GM12878 (cell line): ENCODE data around the gene TYW5. TPM values are rescaled to one million over a fixed set of nuclear protein-coding genes. Genes with fewer than 3 reads are reported as not detected.

Experiments used
- ATAC-seq: fragments of 200-7000 bp; cut with Tn5 transposase; 3 replicates; pipeline ENCODE4 v1.9.1; 2020; ENCODE audit warnings: mild to moderate bottlenecking, moderate library complexity
- BruUV-seq: library from RNA; stranded (reverse); fragments of 400-500 nt; replicated peaks from 2 replicates; lab custom pipeline; 2021; lab: Mats Ljungman, UMichigan
- CTCF ChIA-PET: fragments of 300-600 bp; sonication (Branson Sonifier 250); formaldehyde crosslinking; extraction: SDS; loops from one replicate; lab custom pipeline; 2021; ENCODE audit warnings: inconsistent platforms; lab: Yijun Ruan, JAX
- POLR2A ChIA-PET: fragments of 350-600 bp; formaldehyde crosslinking; extraction: SDS; loops from one replicate; lab custom pipeline; 2021; ENCODE audit warnings: inconsistent platforms; lab: Charles Lee
- RAD21 ChIA-PET: fragments of 300-600 bp; sonication (Branson Sonifier 250); formaldehyde crosslinking; loops from one replicate; lab custom pipeline; 2023; ENCODE audit warnings: antibody characterized with exemption; ENCODE audit not compliant: unreplicated experiment; lab: Charles Lee
- SMC1A ChIA-PET: fragments of 300-600 bp; sonication (Branson Sonifier 250); formaldehyde crosslinking; loops from one replicate; lab custom pipeline; 2023; ENCODE audit not compliant: unreplicated experiment, uncharacterized antibody; lab: Charles Lee
- DNase-seq: peaks from one replicate; pipeline ENCODE4 v3.0.0-alpha.2; 2011; ENCODE audit warnings: low read depth, low spot score
- FAIRE-seq: peaks from 3 replicates; lab custom pipeline; 2011; peaks lifted over from hg19 to GRCh38; lab: Jason Lieb, UNC
- H2AFZ ChIP-seq: 2 replicates; pipeline ENCODE4 v1.6.0; 2011; ENCODE audit warnings: low read depth, low read length, control low read depth; ENCODE audit not compliant: control insufficient read depth
- H3K27ac ChIP-seq: 2 replicates; pipeline ENCODE4 v1.5.1; 2011; ENCODE audit warnings: control low read depth; ENCODE audit not compliant: control insufficient read depth, insufficient read depth
- H3K27me3 ChIP-seq, 2 experiments: replicated peaks in 1 of 2; 2 replicates each; pipeline versions ENCODE4 v1.6.0 to v1.6.1; 2011; ENCODE audit warnings: low read length in 1 of 2; ENCODE audit not compliant: control insufficient read depth in 2 of 2, insufficient read depth in 2 of 2
- H3K36me3 ChIP-seq, 2 experiments: 2 replicates each; pipeline ENCODE4 v1.5.1; 2011; ENCODE audit warnings: low read length in 1 of 2; ENCODE audit not compliant: control insufficient read depth in 2 of 2, insufficient read depth in 2 of 2
- H3K4me1 ChIP-seq: 2 replicates; pipeline ENCODE4 v1.6.1; 2011; ENCODE audit warnings: mild to moderate bottlenecking, low read length, moderate library complexity, mixed read lengths; ENCODE audit not compliant: control insufficient read depth, insufficient read depth
- H3K4me2 ChIP-seq: 2 replicates; pipeline ENCODE4 v1.6.0; 2011; ENCODE audit warnings: control low read depth; ENCODE audit not compliant: control insufficient read depth, insufficient read depth
- H3K4me3 ChIP-seq: fragments of 200-600 bp; sonication (generic); 2 replicates; pipeline ENCODE4 v1.5.1; 2016
- H3K79me2 ChIP-seq: 2 replicates; pipeline ENCODE4 v1.6.0; 2011; ENCODE audit warnings: low read length; ENCODE audit not compliant: control insufficient read depth, insufficient read depth
- H3K9ac ChIP-seq: 2 replicates; pipeline ENCODE4 v1.8.0; 2011; ENCODE audit warnings: low read length, control low read depth, mixed read lengths; ENCODE audit not compliant: control insufficient read depth, insufficient read depth
- H3K9me3 ChIP-seq: replicated peaks from 3 replicates; pipeline ENCODE4 v1.5.1; 2011; ENCODE audit warnings: mild to moderate bottlenecking, low read length; ENCODE audit not compliant: control insufficient read depth, insufficient read depth
- H4K20me1 ChIP-seq: 2 replicates; pipeline ENCODE4 v1.6.0; 2011; ENCODE audit not compliant: control insufficient read depth, insufficient read depth
- CBX3 ChIP-seq: fragments of 200-600 bp; sonication (generic); IDR thresholded peaks from 2 replicates; pipeline ENCODE4 v1.6.1; 2016; ENCODE audit warnings: low read depth, borderline replicate concordance
- CBX5 ChIP-seq: sonication (generic); IDR thresholded peaks from 2 replicates; pipeline ENCODE4 v1.6.1; 2016; ENCODE audit warnings: low read depth, moderate library complexity, mild to moderate bottlenecking, inconsistent platforms
- CEBPB ChIP-seq, 2 experiments: fragments of 150-350 bp in 1 of 2; IDR thresholded peaks; 2 replicates each; pipeline ENCODE4 v1.6.1; 2012 to 2014; ENCODE audit warnings: low read depth in 2 of 2, low read length in 2 of 2, borderline replicate concordance in 1 of 2, inconsistent platforms in 1 of 2
- WGBS: methylation state at CpG from one replicate; pipeline ENCODE4 v1.1.6; 2016; ENCODE audit warnings: low lambda C conversion rate; ENCODE audit not compliant: insufficient replicate concordance, insufficient coverage; ENCODE audit errors: missing lambda C conversion rate; 5-methylcytosine and 5-hydroxymethylcytosine counted together
- in situ Hi-C: fragments of 300-500 bp; cut with MboI; formaldehyde crosslinking; loops from 9 replicates; pipeline ENCODE4 v1.14.3; 2018; ENCODE audit warnings: mixed read lengths
- intact Hi-C: fragments of 100-400 bp; cut with micrococcal nuclease; formaldehyde crosslinking; loops from one replicate; pipeline ENCODE4 v1.14.2; 2022; ENCODE audit not compliant: unreplicated experiment
- polyA plus RNA-seq, 11 experiments: library from polyadenylated mRNA; depleted of rRNA in 4 of 11; unstranded in 6 of 11; stranded (reverse) in 5 of 11; fragments of >200 nt; fragmentation: Nextera tagmentation in 4 of 11; fragmentation: Illumina TruSeq in 1 of 11; extraction: Ambion mirVana in 4 of 11; extraction: Trizol in 1 of 11; gene quantifications; 1 replicate in 1 of 11; 2 replicates in 10 of 11; pipeline versions ENCODE4 v1.2.1 to v1.2.3, GENCODE V29; 2011 to 2016; ENCODE audit warnings: inconsistent platforms in 2 of 11, missing spikeins in 2 of 11, low read depth in 1 of 11
- total RNA-seq, 4 experiments: library from RNA; depleted of rRNA in 3 of 4; stranded (reverse); fragments of >200 nt in 3 of 4; fragmentation: Illumina TruSeq in 1 of 4; extraction: Trizol in 1 of 4; gene quantifications; 2 replicates each; pipeline versions ENCODE4 v1.2.1 to v1.2.3, GENCODE V29; 2013 to 2021
- TF ChIP-seq, protein P1 (sequence below): fragments of 450-650 bp; conservative IDR thresholded peaks from 2 replicates; pipeline ENCODE4 v1.6.1; 2017; ENCODE audit warnings: mild to moderate bottlenecking, moderate library complexity
- TF ChIP-seq, protein P2 (sequence below): fragments of 450-650 bp; formaldehyde crosslinking; IDR thresholded peaks from 2 replicates; pipeline ENCODE4 v1.4.0; 2020; ENCODE audit warnings: mild to moderate bottlenecking, moderate library complexity
- TF ChIP-seq, protein P3 (sequence below): fragments of 150-350 bp; IDR thresholded peaks from 2 replicates; pipeline ENCODE4 v1.6.1; 2016; ENCODE audit warnings: low read depth, low read length
- TF ChIP-seq, protein P4 (sequence below): fragments of 150-350 bp; IDR thresholded peaks from 2 replicates; pipeline ENCODE4 v1.6.1; 2014; ENCODE audit warnings: mild to moderate bottlenecking, low read depth, low read length
- TF ChIP-seq, protein P5 (sequence below): IDR thresholded peaks from 2 replicates; pipeline ENCODE4 v1.6.1; 2012; ENCODE audit warnings: low read depth, low read length, improper control_type of control experiment

TYW5 gene
- total and polyA plus RNA-seq, 10 of the 15 experiments (the other 5 are each of a cell fraction or from before 2014, with no cell fraction given), result 4.6 to 11.8 (median 7.4) TPM

DNA sequence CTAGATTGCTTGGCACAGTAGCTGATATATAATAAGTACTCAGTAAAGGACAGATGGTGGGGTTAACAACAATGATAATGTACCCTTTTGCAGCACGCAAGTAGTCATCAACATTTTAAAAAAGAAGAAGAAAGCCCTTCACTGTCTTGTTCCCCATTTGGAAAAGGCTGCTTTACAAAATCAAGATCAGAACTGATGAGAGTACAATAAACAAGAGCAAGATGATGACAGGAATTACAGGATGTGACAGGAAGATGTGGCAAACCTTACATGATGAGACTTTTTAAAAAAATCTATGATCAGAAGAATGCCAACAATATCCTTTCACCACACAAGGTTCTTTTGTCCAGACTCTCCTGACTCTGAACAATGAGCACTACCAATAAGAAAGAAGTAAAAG, 9.1 kb downstream of the TYW5 start (continued):
- TF ChIP-seq, protein P1, sequence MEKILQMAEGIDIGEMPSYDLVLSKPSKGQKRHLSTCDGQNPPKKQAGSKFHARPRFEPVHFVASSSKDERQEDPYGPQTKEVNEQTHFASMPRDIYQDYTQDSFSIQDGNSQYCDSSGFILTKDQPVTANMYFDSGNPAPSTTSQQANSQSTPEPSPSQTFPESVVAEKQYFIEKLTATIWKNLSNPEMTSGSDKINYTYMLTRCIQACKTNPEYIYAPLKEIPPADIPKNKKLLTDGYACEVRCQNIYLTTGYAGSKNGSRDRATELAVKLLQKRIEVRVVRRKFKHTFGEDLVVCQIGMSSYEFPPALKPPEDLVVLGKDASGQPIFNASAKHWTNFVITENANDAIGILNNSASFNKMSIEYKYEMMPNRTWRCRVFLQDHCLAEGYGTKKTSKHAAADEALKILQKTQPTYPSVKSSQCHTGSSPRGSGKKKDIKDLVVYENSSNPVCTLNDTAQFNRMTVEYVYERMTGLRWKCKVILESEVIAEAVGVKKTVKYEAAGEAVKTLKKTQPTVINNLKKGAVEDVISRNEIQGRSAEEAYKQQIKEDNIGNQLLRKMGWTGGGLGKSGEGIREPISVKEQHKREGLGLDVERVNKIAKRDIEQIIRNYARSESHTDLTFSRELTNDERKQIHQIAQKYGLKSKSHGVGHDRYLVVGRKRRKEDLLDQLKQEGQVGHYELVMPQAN, result no peak
- TF ChIP-seq, protein P2, sequence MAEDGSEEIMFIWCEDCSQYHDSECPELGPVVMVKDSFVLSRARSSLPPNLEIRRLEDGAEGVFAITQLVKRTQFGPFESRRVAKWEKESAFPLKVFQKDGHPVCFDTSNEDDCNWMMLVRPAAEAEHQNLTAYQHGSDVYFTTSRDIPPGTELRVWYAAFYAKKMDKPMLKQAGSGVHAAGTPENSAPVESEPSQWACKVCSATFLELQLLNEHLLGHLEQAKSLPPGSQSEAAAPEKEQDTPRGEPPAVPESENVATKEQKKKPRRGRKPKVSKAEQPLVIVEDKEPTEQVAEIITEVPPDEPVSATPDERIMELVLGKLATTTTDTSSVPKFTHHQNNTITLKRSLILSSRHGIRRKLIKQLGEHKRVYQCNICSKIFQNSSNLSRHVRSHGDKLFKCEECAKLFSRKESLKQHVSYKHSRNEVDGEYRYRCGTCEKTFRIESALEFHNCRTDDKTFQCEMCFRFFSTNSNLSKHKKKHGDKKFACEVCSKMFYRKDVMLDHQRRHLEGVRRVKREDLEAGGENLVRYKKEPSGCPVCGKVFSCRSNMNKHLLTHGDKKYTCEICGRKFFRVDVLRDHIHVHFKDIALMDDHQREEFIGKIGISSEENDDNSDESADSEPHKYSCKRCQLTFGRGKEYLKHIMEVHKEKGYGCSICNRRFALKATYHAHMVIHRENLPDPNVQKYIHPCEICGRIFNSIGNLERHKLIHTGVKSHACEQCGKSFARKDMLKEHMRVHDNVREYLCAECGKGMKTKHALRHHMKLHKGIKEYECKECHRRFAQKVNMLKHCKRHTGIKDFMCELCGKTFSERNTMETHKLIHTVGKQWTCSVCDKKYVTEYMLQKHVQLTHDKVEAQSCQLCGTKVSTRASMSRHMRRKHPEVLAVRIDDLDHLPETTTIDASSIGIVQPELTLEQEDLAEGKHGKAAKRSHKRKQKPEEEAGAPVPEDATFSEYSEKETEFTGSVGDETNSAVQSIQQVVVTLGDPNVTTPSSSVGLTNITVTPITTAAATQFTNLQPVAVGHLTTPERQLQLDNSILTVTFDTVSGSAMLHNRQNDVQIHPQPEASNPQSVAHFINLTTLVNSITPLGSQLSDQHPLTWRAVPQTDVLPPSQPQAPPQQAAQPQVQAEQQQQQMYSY, result no peak

DNA sequence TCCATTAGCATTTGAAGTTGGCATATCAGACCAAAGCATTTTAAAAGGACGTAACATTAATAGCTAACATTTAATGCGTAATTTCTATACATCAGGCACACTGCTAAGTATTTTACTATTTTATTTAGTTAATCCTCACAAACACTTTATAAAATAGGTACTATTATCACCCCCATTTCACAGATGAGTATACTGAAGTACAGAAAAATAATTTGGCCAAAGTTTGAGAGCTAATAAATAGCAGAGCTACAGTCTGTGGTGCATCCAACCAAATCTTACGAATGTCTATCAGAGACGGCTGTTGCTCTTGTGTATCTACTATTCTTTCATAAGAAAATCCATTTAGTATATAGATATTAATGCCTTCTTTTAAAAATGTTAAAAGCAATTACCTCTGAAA, 11.9 kb downstream of the TYW5 start:
- no peak for FAIRE-seq
- POLR2A ChIA-PET, result no interaction called here
- WGBS, result 97% methylated on average over 4 of the region's 4 CpGs
- Histone ChIP-seq H2AFZ (no peak overlapping the region), H3K9me3 (no peaks in the 10 kb centered on the region), H3K4me2 (no peak overlapping the region), H3K4me3 (no peak overlapping the region), H3K4me1 (no peaks in the 10 kb centered on the region), H3K36me3 (peaks cover 0 to 10% of the 10 kb centered on the region in 2 experiments; a peak in 2 of 4 replicates), H3K27me3 (no peaks in the 10 kb centered on the region), H3K79me2 (no peaks in the 10 kb centered on the region), H3K9ac (no peak overlapping the region), H3K27ac (no peak overlapping the region), H4K20me1 (no peaks in the 10 kb centered on the region)
- CTCF ChIA-PET, result interaction anchor here (0.8 to 1.1 kb wide), 2 partner anchors 91 to 541 kb away, joined by 3 to 4 read pairs; no protein-coding TSS in a partner anchor
- intact Hi-C loops, result loop anchor here (10.0 kb wide), 1 partner anchor 239 kb away; no protein-coding TSS in a partner anchor
- in situ Hi-C loops, result no loop called here
- RAD21 ChIA-PET, result no interaction called here
- no peak for ATAC-seq
- no TSS peak for BruUV-seq
- SMC1A ChIA-PET, result interaction anchor here (0.8 to 1.2 kb wide), 3 partner anchors 9 to 17 kb away, joined by 3 to 5 read pairs (median 3); no protein-coding TSS in a partner anchor
- no peak for DNase-seq
- TF ChIP-seq, protein P3, sequence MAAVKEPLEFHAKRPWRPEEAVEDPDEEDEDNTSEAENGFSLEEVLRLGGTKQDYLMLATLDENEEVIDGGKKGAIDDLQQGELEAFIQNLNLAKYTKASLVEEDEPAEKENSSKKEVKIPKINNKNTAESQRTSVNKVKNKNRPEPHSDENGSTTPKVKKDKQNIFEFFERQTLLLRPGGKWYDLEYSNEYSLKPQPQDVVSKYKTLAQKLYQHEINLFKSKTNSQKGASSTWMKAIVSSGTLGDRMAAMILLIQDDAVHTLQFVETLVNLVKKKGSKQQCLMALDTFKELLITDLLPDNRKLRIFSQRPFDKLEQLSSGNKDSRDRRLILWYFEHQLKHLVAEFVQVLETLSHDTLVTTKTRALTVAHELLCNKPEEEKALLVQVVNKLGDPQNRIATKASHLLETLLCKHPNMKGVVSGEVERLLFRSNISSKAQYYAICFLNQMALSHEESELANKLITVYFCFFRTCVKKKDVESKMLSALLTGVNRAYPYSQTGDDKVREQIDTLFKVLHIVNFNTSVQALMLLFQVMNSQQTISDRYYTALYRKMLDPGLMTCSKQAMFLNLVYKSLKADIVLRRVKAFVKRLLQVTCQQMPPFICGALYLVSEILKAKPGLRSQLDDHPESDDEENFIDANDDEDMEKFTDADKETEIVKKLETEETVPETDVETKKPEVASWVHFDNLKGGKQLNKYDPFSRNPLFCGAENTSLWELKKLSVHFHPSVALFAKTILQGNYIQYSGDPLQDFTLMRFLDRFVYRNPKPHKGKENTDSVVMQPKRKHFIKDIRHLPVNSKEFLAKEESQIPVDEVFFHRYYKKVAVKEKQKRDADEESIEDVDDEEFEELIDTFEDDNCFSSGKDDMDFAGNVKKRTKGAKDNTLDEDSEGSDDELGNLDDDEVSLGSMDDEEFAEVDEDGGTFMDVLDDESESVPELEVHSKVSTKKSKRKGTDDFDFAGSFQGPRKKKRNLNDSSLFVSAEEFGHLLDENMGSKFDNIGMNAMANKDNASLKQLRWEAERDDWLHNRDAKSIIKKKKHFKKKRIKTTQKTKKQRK, result no peak
- TF ChIP-seq CBX5 (no peak), CBX3 (no peak), CEBPB (IDR thresholded peaks at IDR 0.05; ENCODE audit: borderline replicate concordance in 1 of 2, low read depth in 2 of 2, low read length in 2 of 2) (no peak)
- TF ChIP-seq, protein P4, sequence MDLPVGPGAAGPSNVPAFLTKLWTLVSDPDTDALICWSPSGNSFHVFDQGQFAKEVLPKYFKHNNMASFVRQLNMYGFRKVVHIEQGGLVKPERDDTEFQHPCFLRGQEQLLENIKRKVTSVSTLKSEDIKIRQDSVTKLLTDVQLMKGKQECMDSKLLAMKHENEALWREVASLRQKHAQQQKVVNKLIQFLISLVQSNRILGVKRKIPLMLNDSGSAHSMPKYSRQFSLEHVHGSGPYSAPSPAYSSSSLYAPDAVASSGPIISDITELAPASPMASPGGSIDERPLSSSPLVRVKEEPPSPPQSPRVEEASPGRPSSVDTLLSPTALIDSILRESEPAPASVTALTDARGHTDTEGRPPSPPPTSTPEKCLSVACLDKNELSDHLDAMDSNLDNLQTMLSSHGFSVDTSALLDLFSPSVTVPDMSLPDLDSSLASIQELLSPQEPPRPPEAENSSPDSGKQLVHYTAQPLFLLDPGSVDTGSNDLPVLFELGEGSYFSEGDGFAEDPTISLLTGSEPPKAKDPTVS, result no peak
- TF ChIP-seq, protein P5, sequence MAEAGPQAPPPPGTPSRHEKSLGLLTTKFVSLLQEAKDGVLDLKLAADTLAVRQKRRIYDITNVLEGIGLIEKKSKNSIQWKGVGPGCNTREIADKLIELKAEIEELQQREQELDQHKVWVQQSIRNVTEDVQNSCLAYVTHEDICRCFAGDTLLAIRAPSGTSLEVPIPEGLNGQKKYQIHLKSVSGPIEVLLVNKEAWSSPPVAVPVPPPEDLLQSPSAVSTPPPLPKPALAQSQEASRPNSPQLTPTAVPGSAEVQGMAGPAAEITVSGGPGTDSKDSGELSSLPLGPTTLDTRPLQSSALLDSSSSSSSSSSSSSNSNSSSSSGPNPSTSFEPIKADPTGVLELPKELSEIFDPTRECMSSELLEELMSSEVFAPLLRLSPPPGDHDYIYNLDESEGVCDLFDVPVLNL, result no peak
